ENCODE data around the gene FAM43A.

Gene FAM43A

GRCh38 chr3:194664857-194665256 is 20.8 kb upstream of the FAM43A start:
- TF ChIP-seq GATA3 (IDR thresholded peaks at IDR 0.05; ENCODE audit: low read depth, low read length) = no peak
- TF ChIP-seq GATA2 (IDR thresholded peaks at IDR 0.05; ENCODE audit: low read depth, low read length) = no peak

- TF ChIP-seq GATA3 (IDR thresholded peaks at IDR 0.05; ENCODE audit: low read depth, low read length) (no peak), GATA2 (IDR thresholded peaks at IDR 0.05; ENCODE audit: low read depth, low read length) (no peak)
Observed at GRCh38 chr3:194667363-194667762, 18.3 kb upstream of the FAM43A start.

- no peak for TF ChIP-seq GATA3 (IDR thresholded peaks at IDR 0.05; ENCODE audit: low read depth, low read length)
- TF ChIP-seq GATA2 (IDR thresholded peaks at IDR 0.05; ENCODE audit: low read depth, low read length) = no peak
Observed at GRCh38 chr3:194671511-194671899, 14.2 kb upstream of the FAM43A start.

GRCh38 chr3:194671900-194672808 is 13.5 kb upstream of the FAM43A start, which contains the start of gene LSG1:
Gene LSG1 (minus strand): TSS chr3:194672191. CDS start chr3:194672162, 29 bp downstream.
- TF ChIP-seq GATA2 (IDR thresholded peaks at IDR 0.05; ENCODE audit: low read depth, low read length) (no peak), GATA3 (IDR thresholded peaks at IDR 0.05; ENCODE audit: low read depth, low read length) (no peak)

- TF ChIP-seq GATA2 (IDR thresholded peaks at IDR 0.05; ENCODE audit: low read depth, low read length) = no peak
- no peak for TF ChIP-seq GATA3 (IDR thresholded peaks at IDR 0.05; ENCODE audit: low read depth, low read length)
Observed at GRCh38 chr3:194672876-194673275, 12.8 kb upstream of the FAM43A start.

GRCh38 chr3:194673761-194674160 is 11.9 kb upstream of the FAM43A start:
- TF ChIP-seq GATA2 (IDR thresholded peaks at IDR 0.05; ENCODE audit: low read depth, low read length) (no peak), GATA3 (IDR thresholded peaks at IDR 0.05; ENCODE audit: low read depth, low read length) (no peak)

GRCh38 chr3:194675081-194675640 is 10.5 kb upstream of the FAM43A start:
- TF ChIP-seq GATA3 (IDR thresholded peaks at IDR 0.05; ENCODE audit: low read depth, low read length) = no peak
- TF ChIP-seq GATA2 (IDR thresholded peaks at IDR 0.05; ENCODE audit: low read depth, low read length) = no peak

DNA sequence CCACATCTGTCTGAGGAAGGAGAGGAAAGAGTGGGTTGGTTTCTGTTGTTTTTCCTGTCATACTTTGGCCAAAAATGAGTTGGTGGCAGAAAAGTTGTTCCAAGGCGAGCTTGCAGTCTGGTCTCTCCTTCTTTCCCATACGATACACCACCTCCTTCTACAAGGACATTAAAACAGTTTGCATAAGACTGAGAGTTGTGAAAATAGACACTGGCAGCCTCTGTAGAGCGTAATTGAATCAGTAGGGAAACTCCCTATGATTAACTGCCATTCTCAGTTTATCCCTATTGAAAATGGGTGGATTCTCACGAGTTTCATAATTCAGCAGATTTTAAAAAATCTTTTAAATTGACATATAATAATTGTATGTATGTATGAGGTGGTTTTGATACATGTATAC is 10.0 kb upstream of the FAM43A start:
- TF ChIP-seq GATA3 (IDR thresholded peaks at IDR 0.05; ENCODE audit: low read depth, low read length) (no peak), GATA2 (IDR thresholded peaks at IDR 0.05; ENCODE audit: low read depth, low read length) (no peak)

- TF ChIP-seq GATA2 (IDR thresholded peaks at IDR 0.05; ENCODE audit: low read depth, low read length) (no peak), GATA3 (IDR thresholded peaks at IDR 0.05; ENCODE audit: low read depth, low read length) (no peak)
Observed at GRCh38 chr3:194676471-194676870, 9.2 kb upstream of the FAM43A start.

DNA sequence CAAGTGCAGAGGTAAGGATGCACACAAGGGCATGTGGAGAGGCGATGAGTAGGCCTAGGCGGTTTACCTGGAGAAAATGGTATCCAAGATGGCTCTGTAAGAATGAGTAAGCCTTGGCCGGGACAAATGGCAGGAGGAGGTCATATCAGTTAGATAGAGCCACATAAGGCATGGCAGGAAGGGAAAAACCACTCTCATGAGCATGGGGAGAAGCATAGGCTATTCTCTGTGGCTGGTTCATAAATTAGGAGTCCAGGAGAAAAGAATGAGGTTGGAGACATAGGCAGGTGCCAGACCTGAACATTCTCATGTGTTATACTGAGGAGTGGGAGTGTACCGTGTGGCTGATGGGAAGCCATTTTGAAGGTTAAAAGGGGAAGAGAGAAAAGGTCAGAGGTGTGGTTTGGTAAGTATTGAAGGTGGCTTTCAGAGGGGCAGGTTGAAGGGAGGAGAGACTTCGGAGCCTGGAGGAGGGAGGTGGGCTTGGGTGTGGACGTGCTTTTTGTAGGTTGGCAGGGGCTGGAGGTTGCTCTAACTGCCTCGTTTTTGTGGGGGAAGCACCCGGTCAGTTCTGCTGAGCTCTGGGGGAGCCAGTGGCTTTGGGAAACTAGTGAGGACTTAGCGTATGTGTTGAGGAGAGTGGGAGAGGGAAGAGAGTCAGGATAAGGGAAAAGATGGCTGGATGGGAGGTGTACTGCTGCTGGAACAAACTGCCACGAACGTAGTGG is 4.6 kb upstream of the FAM43A start:
- TF ChIP-seq GATA3 (IDR thresholded peaks at IDR 0.05; ENCODE audit: low read depth, low read length) (no peak), GATA2 (IDR thresholded peaks at IDR 0.05; ENCODE audit: low read depth, low read length) (no peak)

DNA sequence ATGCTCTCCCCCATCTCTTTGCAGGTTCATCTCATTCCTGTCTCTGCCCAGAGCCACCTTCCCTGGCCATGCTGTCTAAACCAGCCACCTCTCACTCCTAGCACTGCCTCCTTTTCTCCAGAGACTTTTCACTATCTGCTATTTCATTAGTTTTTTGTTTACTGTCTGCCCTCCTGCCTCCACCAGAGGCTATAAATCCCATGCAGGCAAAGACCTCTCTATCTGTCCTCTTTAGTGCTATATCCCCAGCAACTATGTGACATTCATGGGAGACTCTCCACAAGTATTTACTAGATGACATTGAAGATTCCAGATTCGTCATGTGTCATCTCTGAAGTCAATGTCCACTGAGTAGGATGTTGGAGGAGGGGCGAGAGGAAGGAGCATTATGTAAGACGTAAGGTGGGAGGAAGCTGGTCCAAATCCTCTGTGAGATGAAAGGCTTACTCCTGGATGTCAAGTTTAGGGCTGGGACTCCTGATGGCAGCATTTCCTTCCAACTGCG is 3.4 kb upstream of the FAM43A start:
- TF ChIP-seq GATA2 (IDR thresholded peaks at IDR 0.05; ENCODE audit: low read depth, low read length) = no peak
- TF ChIP-seq GATA3 (IDR thresholded peaks at IDR 0.05; ENCODE audit: low read depth, low read length) = no peak

- TF ChIP-seq GATA2 (IDR thresholded peaks at IDR 0.05; ENCODE audit: low read depth, low read length) = no peak
- no peak for TF ChIP-seq GATA3 (IDR thresholded peaks at IDR 0.05; ENCODE audit: low read depth, low read length)
Observed at GRCh38 chr3:194682694-194683310, 2.9 kb upstream of the FAM43A start.

DNA sequence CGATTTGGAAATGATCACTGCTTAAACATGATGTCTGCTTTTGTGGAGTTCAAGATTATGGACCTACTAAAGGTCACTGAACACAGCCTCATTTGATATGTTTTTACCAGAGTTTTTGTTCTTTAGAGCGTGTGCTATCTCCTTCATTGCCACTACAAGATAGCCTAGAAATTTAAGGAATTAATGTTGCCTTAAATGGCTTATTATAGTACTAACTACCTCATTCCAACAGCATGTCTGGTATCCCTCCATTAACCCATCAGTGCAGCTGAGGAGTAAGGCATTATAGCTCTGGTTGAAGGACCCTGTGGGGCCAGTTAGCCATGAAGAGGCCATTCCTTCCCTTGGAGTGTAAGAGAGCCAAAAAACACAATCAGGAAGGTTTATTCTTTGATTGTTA is 2.3 kb upstream of the FAM43A start:
- TF ChIP-seq GATA2 (IDR thresholded peaks at IDR 0.05; ENCODE audit: low read depth, low read length) (no peak), GATA3 (IDR thresholded peaks at IDR 0.05; ENCODE audit: low read depth, low read length) (no peak)
